ENCODE results near the gene USP30. TPM values are rescaled to one million over a fixed set of nuclear protein-coding genes. Genes with fewer than 3 reads are reported as not detected.
"Not testable (repeated sequence)": the region's sequence is repeated elsewhere in the genome, so short reads cannot be mapped to it uniquely, and the experiment has no call there.

Gene USP30
- total RNA-seq, 1 donor from 2014 or later = 15.5 TPM

- intact Hi-C loops (cut with DNase I) = no loop called here
- H3K27ac ChIP-seq = no peak within 1 kb of the TSS
- no peaks in the 10 kb centered on the region for H3K27me3 ChIP-seq
- TF ChIP-seq POLR2A (IDR thresholded peaks at IDR 0.05) (no peak), CTCF (IDR thresholded peaks at IDR 0.05) (no peak), POLR2AphosphoS5 (IDR thresholded peaks at IDR 0.05; ENCODE audit: insufficient read depth in 1 of 2, low read depth in 1 of 2) (no peak)
- no peaks in the 10 kb centered on the region for H3K36me3 ChIP-seq
- H3K4me1 ChIP-seq = peaks cover 5% of the 10 kb centered on the region
- H3K9me3 ChIP-seq = no peaks in the 10 kb centered on the region
- DNase-seq (ENCODE audit: extremely low spot score in 2 of 2) = peak; percentile 32 to 74
- no peak within 1 kb of the TSS for H3K4me3 ChIP-seq
Measured at GRCh38 chr12:109020796-109021380, 31.5 kb upstream of the USP30 start, which contains the start of gene SVOP. Gene SVOP (minus strand): TSS chr12:109021068. CDS start chr12:109020868, 200 bp downstream.

- no peak overlapping the region for H3K27ac ChIP-seq
- DNase-seq (ENCODE audit: extremely low spot score in 2 of 2) = no peak
- H3K4me1 ChIP-seq = no peaks in the 10 kb centered on the region
- intact Hi-C loops (cut with DNase I) = no loop called here
- H3K36me3 ChIP-seq = no peaks in the 10 kb centered on the region
- no peak for TF ChIP-seq POLR2A (IDR thresholded peaks at IDR 0.05)
- no peak for TF ChIP-seq POLR2AphosphoS5 (IDR thresholded peaks at IDR 0.05; ENCODE audit: insufficient read depth in 1 of 2, low read depth in 1 of 2)
- no peak for TF ChIP-seq CTCF (IDR thresholded peaks at IDR 0.05)
- no peaks in the 10 kb centered on the region for H3K27me3 ChIP-seq
- H3K4me3 ChIP-seq = no peak overlapping the region
- no peaks in the 10 kb centered on the region for H3K9me3 ChIP-seq
Measured at GRCh38 chr12:109027767-109028166, 24.6 kb upstream of the USP30 start.

GRCh38 chr12:109028624-109029023 lies 23.8 kb upstream of the USP30 start:
- DNase-seq (ENCODE audit: extremely low spot score in 2 of 2) = peak; percentile 6 to 14
- intact Hi-C loops (cut with DNase I); H3K9me3 ChIP-seq; H3K27ac ChIP-seq; H3K27me3 ChIP-seq; H3K36me3 ChIP-seq; H3K4me3 ChIP-seq; H3K4me1 ChIP-seq: not testable (repeated sequence)

GRCh38 chr12:109029411-109029810 lies 23.0 kb upstream of the USP30 start:
- intact Hi-C loops (cut with DNase I) = no loop called here
- Histone ChIP-seq H3K27me3 (no peaks in the 10 kb centered on the region), H3K36me3 (no peaks in the 10 kb centered on the region), H3K4me3 (no peak overlapping the region), H3K9me3 (no peaks in the 10 kb centered on the region), H3K4me1 (no peaks in the 10 kb centered on the region), H3K27ac (no peak overlapping the region)
- peak in 1 of 2 donors; percentile 13 for DNase-seq (ENCODE audit: extremely low spot score in 2 of 2)
- TF ChIP-seq POLR2A (IDR thresholded peaks at IDR 0.05) (no peak), POLR2AphosphoS5 (IDR thresholded peaks at IDR 0.05; ENCODE audit: insufficient read depth in 1 of 2, low read depth in 1 of 2) (no peak), CTCF (IDR thresholded peaks at IDR 0.05) (no peak)

- no peaks in the 10 kb centered on the region for H3K36me3 ChIP-seq
- TF ChIP-seq CTCF (IDR thresholded peaks at IDR 0.05) = no peak
- no peak for TF ChIP-seq POLR2AphosphoS5 (IDR thresholded peaks at IDR 0.05; ENCODE audit: insufficient read depth in 1 of 2, low read depth in 1 of 2)
- no peak for TF ChIP-seq POLR2A (IDR thresholded peaks at IDR 0.05)
- intact Hi-C loops (cut with DNase I) = loop anchor here (2.0 kb wide), 1 partner anchor 101 kb away; no protein-coding TSS in a partner anchor
Measured at GRCh38 chr12:109033239-109034196, 18.9 kb upstream of the USP30 start.

More at GRCh38 chr12:109033239-109034196, 18.9 kb upstream of the USP30 start:
- DNase-seq (ENCODE audit: extremely low spot score in 2 of 2) = peak in 1 of 2 donors; percentile 3
- H3K9me3 ChIP-seq = no peaks in the 10 kb centered on the region
- no peaks in the 10 kb centered on the region for H3K27me3 ChIP-seq
- H3K4me3 ChIP-seq = no peak overlapping the region
- H3K4me1 ChIP-seq = no peaks in the 10 kb centered on the region
- H3K27ac ChIP-seq = no peak overlapping the region

Data from vagina (tissue), 2 donors.